Measurements from ENCODE around the gene SEC16A.
A peak's percentile ranks its signal among the peaks of the same experiment; 100 is the strongest.

SEC16A gene

DNA sequence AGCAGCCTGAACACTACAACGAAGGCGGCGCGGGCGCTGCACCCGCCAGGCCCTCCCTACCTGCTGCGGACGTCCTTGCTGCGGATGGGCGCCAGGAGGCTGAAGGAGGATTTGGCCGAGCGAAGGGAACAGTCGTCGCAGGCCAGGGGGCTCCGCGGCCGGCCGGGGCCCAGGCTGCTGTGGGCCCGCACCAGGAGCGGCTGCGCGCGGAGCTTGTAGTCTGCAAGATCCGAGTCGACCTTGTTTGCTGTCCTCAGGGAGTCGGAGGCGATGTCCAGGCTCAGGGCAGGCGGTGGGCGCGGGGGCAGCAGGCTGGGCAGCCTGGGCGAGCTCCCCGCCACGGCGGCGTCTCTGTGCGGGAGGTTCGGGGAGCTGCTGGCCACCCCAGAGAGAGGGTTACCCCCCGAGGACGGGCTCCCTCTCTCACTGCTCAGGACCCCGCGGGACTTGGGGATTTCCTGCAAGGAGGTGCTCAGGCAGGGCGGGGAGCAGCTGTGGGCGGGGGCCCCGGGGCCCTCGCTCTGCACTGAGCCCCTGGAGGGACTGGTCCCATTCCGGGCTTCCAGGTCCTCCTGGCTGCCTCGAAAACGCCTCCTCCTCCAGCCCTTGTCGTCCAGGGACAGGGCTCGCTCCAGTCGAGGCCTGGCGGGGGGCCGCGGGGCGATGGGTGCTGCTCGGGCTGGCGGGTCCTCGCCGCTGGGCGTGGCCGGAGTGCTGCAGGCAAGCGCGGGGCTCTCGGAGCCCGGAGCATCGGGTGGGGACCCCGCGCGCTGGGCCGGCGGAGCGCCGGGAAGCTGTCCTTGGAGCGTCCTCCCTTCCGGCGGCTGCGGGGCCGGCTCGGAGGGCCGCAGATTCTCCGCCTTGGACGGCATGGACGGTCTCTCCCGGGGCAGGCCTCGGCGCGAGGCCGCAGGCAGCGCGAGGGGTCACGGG lies 44.0 kb downstream of the SEC16A start:
- no peak for TF ChIP-seq Cebpa-rat (IDR thresholded peaks at IDR 0.05)
- Histone ChIP-seq H3K36me3 (peaks cover 24 to 67% (median 47%) of the 10 kb centered on the region in 11 experiments), H3K27me3 (no peaks in the 10 kb centered on the region), H3K4me3 (peak overlapping the region; percentile 83 to 97 (median 94)), H3K27ac (peak overlapping the region; percentile 72 to 90 (median 85)), H3K4me2 (peak overlapping the region; percentile 87 to 100 (median 98)), H4K20me1 (peaks cover 77 to 97% (median 92%) of the 10 kb centered on the region in 11 experiments), H3K4me1 (peaks cover 59 to 70% (median 67%) of the 10 kb centered on the region in 10 experiments), H3K9me3 (replicated peaks in 1 of 11) (no peaks in the 10 kb centered on the region), H3K9ac (peak overlapping the region; percentile 85 to 97 (median 90))

DNA sequence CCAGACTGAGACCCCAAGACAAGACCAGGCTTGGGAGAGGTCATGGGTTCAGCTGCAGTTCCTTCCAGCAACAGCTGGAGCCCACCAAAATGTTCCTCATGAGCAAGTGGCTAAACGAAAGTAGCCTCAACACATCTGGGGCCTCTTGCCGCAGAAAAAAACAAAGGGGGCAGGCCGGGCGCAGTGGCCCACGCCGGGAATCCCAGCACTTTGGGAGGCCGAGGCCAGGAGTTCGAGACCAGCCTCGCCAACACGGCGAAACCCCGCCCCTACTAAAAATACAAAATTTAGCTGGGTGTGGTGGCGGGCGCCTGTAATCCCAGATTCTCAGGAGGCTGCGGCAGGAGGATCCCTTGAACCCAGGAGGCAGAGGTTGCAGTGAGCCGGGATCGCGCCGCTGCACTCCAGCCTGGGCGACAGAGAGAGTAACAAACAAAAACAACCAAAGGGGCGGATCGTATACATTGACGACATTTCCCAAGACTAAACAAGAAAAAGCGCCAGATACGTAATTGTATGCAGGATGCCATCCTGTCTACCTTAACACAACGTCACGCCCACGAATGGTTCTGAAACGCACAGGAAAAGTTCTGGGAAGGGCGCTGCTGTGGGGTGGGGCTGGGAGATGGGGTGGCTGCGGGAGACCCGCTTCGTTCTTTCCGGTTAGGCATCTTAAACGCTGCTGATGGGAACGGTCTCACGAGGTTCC lies 44.8 kb downstream of the SEC16A start:
- peak overlapping the region; percentile 87 to 100 (median 98) for H3K4me2 ChIP-seq
- peak overlapping the region; percentile 83 to 97 (median 94) for H3K4me3 ChIP-seq
- H3K9ac ChIP-seq = peak overlapping the region; percentile 85 to 97 (median 90)
- H3K36me3 ChIP-seq = peaks cover 22 to 67% (median 47%) of the 10 kb centered on the region in 11 experiments
- no peaks in the 10 kb centered on the region for H3K9me3 ChIP-seq (replicated peaks in 1 of 11)
- no peaks in the 10 kb centered on the region for H3K27me3 ChIP-seq
- peaks cover 81 to 97% (median 93%) of the 10 kb centered on the region in 11 experiments for H4K20me1 ChIP-seq
- peaks cover 56 to 62% (median 59%) of the 10 kb centered on the region in 10 experiments for H3K4me1 ChIP-seq
- H3K27ac ChIP-seq = peak overlapping the region in 10 of 11 experiments; percentile 72 to 90 (median 86); a peak in 17 of 22 replicates
- no peak for TF ChIP-seq Cebpa-rat (IDR thresholded peaks at IDR 0.05)

- Histone ChIP-seq H3K4me2 (peak overlapping the region; percentile 87 to 100 (median 98)), H3K36me3 (peaks cover 27 to 67% (median 47%) of the 10 kb centered on the region in 11 experiments), H4K20me1 (peaks cover 77 to 97% (median 93%) of the 10 kb centered on the region in 11 experiments), H3K4me1 (peaks cover 50 to 56% (median 53%) of the 10 kb centered on the region in 10 experiments), H3K9me3 (replicated peaks in 1 of 11) (no peaks in the 10 kb centered on the region), H3K9ac (peak overlapping the region; percentile 85 to 97 (median 90); a peak in 21 of 22 replicates), H3K4me3 (peak overlapping the region; percentile 83 to 97 (median 94)), H3K27me3 (no peaks in the 10 kb centered on the region), H3K27ac (peak overlapping the region in 1 of 11 experiments; percentile 89; a peak in 1 of 22 replicates)
- no peak for TF ChIP-seq Cebpa-rat (IDR thresholded peaks at IDR 0.05)
Measured at GRCh38 chr9:136437430-136437829, 45.4 kb downstream of the SEC16A start.

DNA sequence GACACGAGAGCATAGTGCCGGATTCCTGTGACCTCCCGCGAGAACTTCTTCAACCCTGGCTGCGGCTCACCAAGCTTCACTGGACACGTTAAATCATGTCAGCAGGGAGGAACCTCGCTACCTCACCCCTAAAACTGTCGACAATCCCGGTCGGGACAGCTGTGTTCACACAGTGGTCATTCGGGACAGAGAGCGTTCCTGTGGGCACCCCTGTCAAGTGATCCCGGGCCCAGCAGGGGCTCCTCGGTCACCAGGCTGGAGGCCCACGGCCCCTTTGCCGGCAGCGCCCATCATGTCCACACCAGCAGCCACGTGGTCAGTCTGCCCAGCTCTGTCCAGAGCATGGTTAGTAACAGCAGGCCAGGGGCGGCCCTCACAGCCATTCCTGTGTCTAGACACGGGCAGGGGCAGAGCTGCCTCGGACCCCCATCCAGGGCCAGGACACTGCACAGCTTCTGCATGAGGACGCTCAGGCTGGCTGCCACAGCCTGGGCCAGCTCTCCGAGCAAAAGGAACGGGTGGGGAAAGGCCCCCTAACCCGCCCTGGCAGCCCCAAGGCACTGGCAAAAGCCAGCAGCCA lies 46.7 kb downstream of the SEC16A start:
- H3K27me3 ChIP-seq = no peaks in the 10 kb centered on the region
- H4K20me1 ChIP-seq = peaks cover 64 to 91% (median 85%) of the 10 kb centered on the region in 11 experiments; a peak in 21 of 22 replicates
- H3K4me3 ChIP-seq = no peak overlapping the region; a peak in 1 of 20 replicates
- no peak overlapping the region for H3K27ac ChIP-seq
- peak overlapping the region; percentile 87 to 100 (median 98); a peak in 21 of 22 replicates for H3K4me2 ChIP-seq
- peak overlapping the region in 9 of 11 experiments; percentile 4 to 97 (median 90); a peak in 10 of 22 replicates for H3K9ac ChIP-seq
- peaks cover 37 to 43% (median 41%) of the 10 kb centered on the region in 10 experiments for H3K4me1 ChIP-seq
- peaks cover 25 to 66% (median 52%) of the 10 kb centered on the region in 11 experiments for H3K36me3 ChIP-seq
- no peak for TF ChIP-seq Cebpa-rat (IDR thresholded peaks at IDR 0.05)
- H3K9me3 ChIP-seq (replicated peaks in 1 of 11) = no peaks in the 10 kb centered on the region

DNA sequence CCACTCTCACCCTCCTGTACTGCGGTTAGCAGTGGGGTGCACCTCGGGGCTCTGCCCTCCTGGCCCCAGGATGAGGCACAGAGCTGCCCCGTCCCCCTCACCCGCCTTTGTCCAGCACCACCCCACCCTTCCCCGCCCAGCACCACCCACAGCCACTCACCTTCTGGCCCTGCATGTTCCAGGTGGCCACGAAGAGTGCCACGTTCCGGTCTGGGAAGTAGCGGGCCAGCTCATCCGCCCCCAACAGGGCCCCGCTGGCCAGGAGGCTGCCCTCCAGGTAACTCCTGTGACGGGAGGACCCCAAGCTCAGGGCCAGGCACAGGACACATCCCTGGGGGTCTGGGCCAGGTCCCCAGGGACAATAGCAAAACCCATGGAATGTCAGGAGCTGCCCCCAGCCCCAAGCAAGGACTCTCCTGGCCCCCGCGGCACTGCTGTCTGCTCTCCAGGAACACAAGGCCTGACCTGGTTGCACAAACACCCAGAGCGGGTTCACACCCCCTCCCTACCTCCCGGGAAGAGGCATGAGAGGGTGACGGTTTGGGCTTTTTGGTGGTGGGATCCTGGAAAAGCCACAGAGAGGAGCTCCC lies 48.2 kb downstream of the SEC16A start:
- H3K27ac ChIP-seq = no peak overlapping the region
- TF ChIP-seq Cebpa-rat (IDR thresholded peaks at IDR 0.05) = no peak
- peaks cover 31 to 73% (median 59%) of the 10 kb centered on the region in 11 experiments; a peak in 21 of 22 replicates for H3K36me3 ChIP-seq
- no peak overlapping the region for H3K4me2 ChIP-seq
- no peak overlapping the region for H3K9ac ChIP-seq
- peaks cover 54 to 88% (median 73%) of the 10 kb centered on the region in 11 experiments; a peak in 21 of 22 replicates for H4K20me1 ChIP-seq
- peaks cover 23 to 29% (median 26%) of the 10 kb centered on the region in 10 experiments for H3K4me1 ChIP-seq
- no peaks in the 10 kb centered on the region for H3K27me3 ChIP-seq
- H3K4me3 ChIP-seq = no peak overlapping the region
- H3K9me3 ChIP-seq (replicated peaks in 1 of 11) = no peaks in the 10 kb centered on the region

DNA sequence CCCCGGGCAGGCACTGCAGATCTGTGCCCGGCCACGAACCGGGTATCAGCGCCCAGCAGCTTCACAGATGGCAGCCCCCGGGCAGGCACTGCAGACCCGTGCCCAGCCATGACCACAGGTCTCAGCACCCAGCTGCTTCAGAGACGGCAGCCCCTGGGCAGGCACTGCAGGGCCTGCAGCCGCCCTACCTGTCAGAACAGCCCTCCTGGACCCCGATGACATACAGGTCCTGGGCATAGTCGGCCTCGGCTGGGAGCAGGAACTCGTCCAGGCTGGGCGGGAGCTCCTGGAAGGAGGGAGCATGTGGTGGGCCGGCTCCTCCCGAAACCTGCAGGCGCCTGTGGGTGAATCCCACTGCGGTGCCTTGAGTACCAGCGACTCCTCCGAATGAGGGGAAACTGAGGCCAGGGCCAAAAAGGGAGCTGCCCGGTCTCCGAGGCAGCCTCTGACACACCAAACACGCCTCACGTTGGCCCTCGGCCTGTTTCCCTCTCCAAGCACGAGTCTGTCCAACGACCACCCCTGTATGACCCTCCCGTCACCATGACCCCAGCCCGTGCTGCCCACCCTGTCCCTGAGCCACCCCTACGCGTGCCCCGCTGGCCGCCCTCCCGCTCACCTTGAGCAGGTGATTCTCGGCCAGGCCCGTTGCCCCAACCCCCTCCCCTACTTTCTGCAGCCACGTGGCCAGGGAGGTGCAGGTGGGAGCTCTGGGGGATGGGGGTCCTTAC lies 48.8 kb downstream of the SEC16A start:
- no peaks in the 10 kb centered on the region for H3K27me3 ChIP-seq
- no peak for TF ChIP-seq Cebpa-rat (IDR thresholded peaks at IDR 0.05)
- peaks cover 23 to 29% (median 26%) of the 10 kb centered on the region in 10 experiments for H3K4me1 ChIP-seq
- no peak overlapping the region for H3K9ac ChIP-seq
- H3K9me3 ChIP-seq (replicated peaks in 1 of 11) = no peaks in the 10 kb centered on the region
- H3K4me3 ChIP-seq = no peak overlapping the region
- peaks cover 54 to 92% (median 79%) of the 10 kb centered on the region in 11 experiments; a peak in 21 of 22 replicates for H4K20me1 ChIP-seq
- H3K27ac ChIP-seq = no peak overlapping the region
- H3K36me3 ChIP-seq = peaks cover 37 to 80% (median 66%) of the 10 kb centered on the region in 11 experiments
- no peak overlapping the region for H3K4me2 ChIP-seq

DNA sequence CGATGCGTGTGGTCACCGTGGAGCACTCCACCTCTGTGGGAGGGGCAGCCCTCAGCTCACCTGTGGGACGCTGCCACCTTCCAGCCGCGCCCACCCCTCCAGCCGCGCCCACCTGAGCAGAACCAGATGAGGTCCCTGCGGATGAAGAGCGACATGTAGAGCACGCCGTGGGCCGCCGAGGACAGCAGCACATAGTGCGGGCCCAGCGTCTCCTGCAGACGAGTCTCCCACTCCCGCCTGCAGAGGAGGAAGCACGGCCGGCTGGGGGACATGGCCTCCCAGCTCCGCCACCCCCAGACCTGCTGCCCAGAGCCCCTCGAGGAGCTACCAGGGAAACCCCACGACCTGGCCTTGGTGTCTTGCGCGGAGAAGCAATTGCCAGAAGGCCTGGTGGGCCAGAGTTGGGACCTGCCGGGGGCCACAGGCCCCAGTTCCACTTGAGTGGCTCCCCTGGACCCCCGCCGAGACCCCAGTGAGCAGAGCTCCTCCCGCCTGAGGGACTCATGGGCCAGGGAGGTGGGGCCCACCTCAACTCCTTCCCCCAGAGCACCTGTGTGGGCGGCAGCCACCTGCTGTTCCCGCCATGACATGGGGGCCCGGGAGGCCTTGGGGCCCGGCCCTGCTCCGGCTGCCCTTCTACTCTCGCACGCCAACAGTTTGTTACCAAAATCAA lies 49.7 kb downstream of the SEC16A start:
- Histone ChIP-seq H3K4me3 (no peak overlapping the region), H3K4me2 (no peak overlapping the region), H3K27me3 (no peaks in the 10 kb centered on the region), H3K36me3 (peaks cover 43 to 88% (median 74%) of the 10 kb centered on the region in 11 experiments), H3K9ac (no peak overlapping the region), H4K20me1 (peaks cover 51 to 89% (median 74%) of the 10 kb centered on the region in 11 experiments; a peak in 21 of 22 replicates), H3K9me3 (replicated peaks in 1 of 11) (no peaks in the 10 kb centered on the region), H3K4me1 (peaks cover 22 to 23% (median 22%) of the 10 kb centered on the region in 10 experiments), H3K27ac (no peak overlapping the region)
- TF ChIP-seq Cebpa-rat (IDR thresholded peaks at IDR 0.05) = no peak

Measured in BLaER1 treated with 17β-estradiol and CSF1 and Interleukin-3, amounts not matched to agents 10 nM and 100 nM (cell line).